Mesothelial cell of epicardium (in vitro differentiated cells): ENCODE measurements around the gene KCNMA1. TPM values are rescaled to one million over a fixed set of nuclear protein-coding genes. Genes with fewer than 3 reads are reported as not detected.

Experiments
- DNase-seq, 2 experiments: peaks; one replicate each; pipeline ENCODE4 v3.0.0; 2021; ENCODE audit warnings: low spot score in 2 of 2; ENCODE audit not compliant: unreplicated experiment in 2 of 2
- H3K27ac Mint-ChIP-seq: 2 replicates; pipeline ENCODE4 v1.8.0; 2021; ENCODE audit warnings: mixed read lengths
- H3K27me3 Mint-ChIP-seq: 2 replicates; pipeline ENCODE4 v1.8.0; 2021; ENCODE audit warnings: low read depth, mixed read lengths
- H3K36me3 Mint-ChIP-seq: 2 replicates; pipeline ENCODE4 v1.8.0; 2021; ENCODE audit warnings: mixed read lengths
- H3K4me1 Mint-ChIP-seq: 2 replicates; pipeline ENCODE4 v1.8.0; 2021; ENCODE audit warnings: mixed read lengths
- H3K4me3 Mint-ChIP-seq: 2 replicates; pipeline ENCODE4 v1.8.0; 2021; ENCODE audit warnings: mild to moderate bottlenecking, moderate library complexity, mixed read lengths
- H3K9me3 Mint-ChIP-seq: 2 replicates; pipeline ENCODE4 v1.8.0; 2021; ENCODE audit warnings: mixed read lengths
- CTCF ChIP-seq: fragments of 200-600 bp; sonication (generic); IDR thresholded peaks from one replicate; pipeline ENCODE4 v1.5.0; 2021; ENCODE audit warnings: antibody characterized with exemption; ENCODE audit not compliant: unreplicated experiment
- total RNA-seq: library from RNA; stranded (reverse); gene quantifications from 3 replicates; pipeline ENCODE4 v1.2.1, GENCODE V29; 2021

Gene KCNMA1
- total RNA-seq, 1 donor from 2014 or later, result 44.0 TPM

- Mint-ChIP-seq H3K27me3 (no peaks in the 10 kb centered on the region), H3K36me3 (no peaks in the 10 kb centered on the region), H3K27ac (no peak overlapping the region), H3K4me3 (no peak overlapping the region), H3K9me3 (no peaks in the 10 kb centered on the region), H3K4me1 (peaks cover 3% of the 10 kb centered on the region)
- no peak for DNase-seq
- no peak for TF ChIP-seq CTCF
Observed at GRCh38 chr10:77024461-77024860, 613.1 kb downstream of the KCNMA1 start.

GRCh38 chr10:77023396-77023795 lies 614.2 kb downstream of the KCNMA1 start:
- H3K27me3 Mint-ChIP-seq, result no peaks in the 10 kb centered on the region
- H3K4me3 Mint-ChIP-seq, result no peak overlapping the region
- H3K36me3 Mint-ChIP-seq, result no peaks in the 10 kb centered on the region
- DNase-seq, result no peak
- TF ChIP-seq CTCF, result no peak
- H3K4me1 Mint-ChIP-seq, result peaks cover 3% of the 10 kb centered on the region
- H3K27ac Mint-ChIP-seq, result no peak overlapping the region
- H3K9me3 Mint-ChIP-seq, result no peaks in the 10 kb centered on the region

- H3K27ac Mint-ChIP-seq, result no peak overlapping the region
- no peak overlapping the region for H3K4me3 Mint-ChIP-seq
- peaks cover 3% of the 10 kb centered on the region for H3K4me1 Mint-ChIP-seq
- DNase-seq, result no peak
- no peaks in the 10 kb centered on the region for H3K27me3 Mint-ChIP-seq
- no peaks in the 10 kb centered on the region for H3K9me3 Mint-ChIP-seq
- TF ChIP-seq CTCF, result no peak
- H3K36me3 Mint-ChIP-seq, result no peaks in the 10 kb centered on the region
Observed at GRCh38 chr10:77022671-77023070, 614.9 kb downstream of the KCNMA1 start.

GRCh38 chr10:77021966-77022490 lies 615.6 kb downstream of the KCNMA1 start:
- Mint-ChIP-seq H3K27me3 (no peaks in the 10 kb centered on the region), H3K27ac (no peak overlapping the region), H3K9me3 (no peaks in the 10 kb centered on the region), H3K4me3 (no peak overlapping the region), H3K36me3 (no peaks in the 10 kb centered on the region), H3K4me1 (peaks cover 3% of the 10 kb centered on the region)
- no peak for TF ChIP-seq CTCF
- DNase-seq, result no peak

- no peaks in the 10 kb centered on the region for H3K27me3 Mint-ChIP-seq
- no peaks in the 10 kb centered on the region for H3K36me3 Mint-ChIP-seq
- DNase-seq, result no peak
- H3K9me3 Mint-ChIP-seq, result no peaks in the 10 kb centered on the region
- no peak overlapping the region for H3K4me3 Mint-ChIP-seq
- H3K4me1 Mint-ChIP-seq, result peaks cover 3% of the 10 kb centered on the region
- no peak overlapping the region for H3K27ac Mint-ChIP-seq
- no peak for TF ChIP-seq CTCF
Observed at GRCh38 chr10:77020426-77021040, 617.1 kb downstream of the KCNMA1 start.
